ENCODE measurements around the gene DCAF5.
"Not testable (repeated sequence)": the region's sequence is repeated elsewhere in the genome, so short reads cannot be mapped to it uniquely, and the experiment has no call there.

Gene DCAF5, protein sequence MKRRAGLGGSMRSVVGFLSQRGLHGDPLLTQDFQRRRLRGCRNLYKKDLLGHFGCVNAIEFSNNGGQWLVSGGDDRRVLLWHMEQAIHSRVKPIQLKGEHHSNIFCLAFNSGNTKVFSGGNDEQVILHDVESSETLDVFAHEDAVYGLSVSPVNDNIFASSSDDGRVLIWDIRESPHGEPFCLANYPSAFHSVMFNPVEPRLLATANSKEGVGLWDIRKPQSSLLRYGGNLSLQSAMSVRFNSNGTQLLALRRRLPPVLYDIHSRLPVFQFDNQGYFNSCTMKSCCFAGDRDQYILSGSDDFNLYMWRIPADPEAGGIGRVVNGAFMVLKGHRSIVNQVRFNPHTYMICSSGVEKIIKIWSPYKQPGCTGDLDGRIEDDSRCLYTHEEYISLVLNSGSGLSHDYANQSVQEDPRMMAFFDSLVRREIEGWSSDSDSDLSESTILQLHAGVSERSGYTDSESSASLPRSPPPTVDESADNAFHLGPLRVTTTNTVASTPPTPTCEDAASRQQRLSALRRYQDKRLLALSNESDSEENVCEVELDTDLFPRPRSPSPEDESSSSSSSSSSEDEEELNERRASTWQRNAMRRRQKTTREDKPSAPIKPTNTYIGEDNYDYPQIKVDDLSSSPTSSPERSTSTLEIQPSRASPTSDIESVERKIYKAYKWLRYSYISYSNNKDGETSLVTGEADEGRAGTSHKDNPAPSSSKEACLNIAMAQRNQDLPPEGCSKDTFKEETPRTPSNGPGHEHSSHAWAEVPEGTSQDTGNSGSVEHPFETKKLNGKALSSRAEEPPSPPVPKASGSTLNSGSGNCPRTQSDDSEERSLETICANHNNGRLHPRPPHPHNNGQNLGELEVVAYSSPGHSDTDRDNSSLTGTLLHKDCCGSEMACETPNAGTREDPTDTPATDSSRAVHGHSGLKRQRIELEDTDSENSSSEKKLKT

GRCh38 chr14:69152902-69153151 is at the start of gene DCAF5:
TSS of gene DCAF5 (minus strand) at chr14:69153119. CDS start at chr14:69152978, 141 bp downstream.
- DNase-seq (ENCODE audit: low spot score): no peak

DNA sequence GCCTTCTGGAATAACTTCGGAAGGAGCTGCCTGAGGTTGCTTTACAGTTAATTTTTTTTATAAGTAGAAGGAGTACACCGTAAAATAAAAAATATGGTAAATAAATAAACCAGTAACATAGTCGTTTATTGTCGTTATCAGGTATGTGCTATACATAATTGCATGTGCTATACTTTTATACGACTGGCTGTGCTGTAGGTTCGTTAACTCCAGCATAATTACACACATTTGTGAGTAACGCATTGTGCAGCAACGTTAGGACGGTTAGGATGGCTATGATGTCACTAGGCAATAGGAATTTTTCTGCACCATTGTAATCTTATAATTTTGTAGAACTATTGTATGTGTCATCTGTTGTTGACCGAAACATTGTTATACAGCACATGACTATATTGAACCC is 46.9 kb upstream of the DCAF5 start:
- no peak for DNase-seq (ENCODE audit: low spot score)

- no peak for DNase-seq (ENCODE audit: low spot score)
Measured at GRCh38 chr14:69193721-69194120, 40.8 kb upstream of the DCAF5 start.

- peak; percentile 90 for DNase-seq (ENCODE audit: low spot score)
Measured at GRCh38 chr14:69191340-69192111, 38.6 kb upstream of the DCAF5 start, which contains the start of gene EXD2. TSS of gene EXD2 (plus strand) at chr14:69191498. CDS start at chr14:69209471, 17,973 bp downstream.

DNA sequence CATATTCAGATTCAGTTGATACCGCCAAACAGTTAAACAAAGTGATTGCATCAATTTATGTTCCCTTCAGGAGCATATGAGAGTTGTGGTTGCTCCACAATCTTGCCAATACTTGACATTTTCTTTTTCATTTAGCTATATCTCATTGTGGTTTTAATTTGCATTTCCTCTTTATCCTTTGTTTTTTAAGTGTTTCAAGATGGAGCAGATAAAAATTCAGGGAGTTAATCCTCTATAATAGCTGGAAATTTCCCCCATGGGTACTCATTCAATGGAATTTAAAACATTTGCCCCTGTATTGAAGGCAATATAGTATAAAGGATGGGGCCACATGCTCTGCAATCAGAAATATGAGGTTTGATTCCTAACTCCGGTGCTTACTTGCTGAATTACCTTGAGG is 37.3 kb upstream of the DCAF5 start:
- DNase-seq (ENCODE audit: low spot score): no peak

DNA sequence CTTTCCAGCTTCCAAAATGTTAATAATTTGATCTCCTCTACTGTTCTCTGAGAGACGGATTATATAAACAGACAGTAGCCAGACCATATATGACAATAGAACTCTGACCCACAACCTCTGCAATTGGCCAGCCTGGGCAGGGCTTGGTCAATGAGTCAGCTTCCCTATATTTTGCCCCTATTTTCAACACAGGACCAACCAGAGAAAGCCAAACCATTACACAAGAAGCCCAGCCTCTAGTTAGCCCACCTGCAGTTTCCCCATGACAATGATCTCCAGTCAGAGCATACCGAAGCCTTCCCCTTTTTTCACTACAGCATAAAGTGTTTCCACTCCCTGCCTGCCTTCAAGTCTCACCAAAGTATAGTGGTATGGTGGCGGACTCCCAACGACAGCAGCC is 30.8 kb upstream of the DCAF5 start:
- no peak for DNase-seq (ENCODE audit: low spot score)

DNA sequence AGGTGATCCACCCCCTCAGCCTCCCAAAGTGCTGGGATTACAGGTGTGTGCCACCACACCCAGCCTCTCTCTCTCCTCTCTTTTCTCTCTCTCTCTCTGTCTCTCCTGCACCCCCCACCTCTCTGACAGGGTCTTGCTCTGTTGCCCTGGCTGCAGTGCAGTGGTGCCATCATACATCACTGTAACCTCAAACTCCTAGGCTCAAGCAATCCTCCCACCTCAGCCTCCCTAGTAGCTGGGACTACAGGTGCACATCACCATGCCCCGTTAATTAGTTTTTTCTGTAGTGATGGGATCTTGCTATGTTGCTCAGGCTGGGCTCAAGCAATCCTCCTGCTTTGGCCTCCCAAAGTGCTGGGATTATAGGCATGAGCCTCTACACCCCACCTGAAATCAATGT is 29.7 kb upstream of the DCAF5 start:
- not testable (repeated sequence) for DNase-seq (ENCODE audit: low spot score)

DNA sequence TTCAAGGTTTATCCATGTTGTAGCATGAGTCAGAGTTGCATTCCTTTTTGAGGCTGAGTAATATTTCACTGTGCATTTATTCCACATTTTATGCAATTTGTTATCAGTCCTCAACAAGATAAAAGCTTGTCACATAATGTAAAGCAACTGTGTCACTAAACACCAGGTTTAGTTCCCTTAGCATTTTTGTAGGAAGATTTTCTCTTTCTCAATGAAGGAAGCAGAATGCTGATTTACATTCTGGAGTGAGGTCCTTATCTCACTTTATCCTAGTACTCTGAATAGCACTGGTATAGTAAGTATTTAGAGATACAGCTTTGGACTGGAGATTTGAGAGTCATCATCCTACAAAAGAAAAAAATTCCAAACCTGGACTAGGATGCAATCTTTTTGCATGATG is 28.6 kb upstream of the DCAF5 start:
- DNase-seq (ENCODE audit: low spot score): no peak

DNA sequence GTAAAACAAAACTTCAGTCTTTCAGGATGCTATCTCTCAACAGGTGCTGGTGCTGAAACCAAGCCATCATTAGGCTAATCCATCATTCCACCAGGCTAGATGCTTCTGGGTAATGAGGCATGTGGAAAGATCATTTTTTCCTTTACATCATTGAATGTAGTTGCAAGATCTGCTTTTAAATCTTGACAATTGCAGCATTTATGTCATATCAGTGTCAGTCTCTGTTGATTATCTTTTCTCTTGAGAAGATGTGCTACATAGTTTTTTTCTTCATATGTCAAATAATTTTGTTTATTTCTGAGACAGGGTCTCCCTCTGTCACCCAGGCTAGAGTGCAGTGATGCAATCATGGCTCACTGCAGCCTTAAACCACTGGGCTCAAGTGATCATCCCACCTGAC is 22.2 kb upstream of the DCAF5 start:
- no peak for DNase-seq (ENCODE audit: low spot score)

GRCh38 chr14:69171569-69171968 is 18.6 kb upstream of the DCAF5 start:
- DNase-seq (ENCODE audit: low spot score): no peak

GRCh38 chr14:69170839-69171238 is 17.9 kb upstream of the DCAF5 start:
- peak; percentile 32 for DNase-seq (ENCODE audit: low spot score)

GRCh38 chr14:69165787-69166186 is 12.9 kb upstream of the DCAF5 start:
- not testable (repeated sequence) for DNase-seq (ENCODE audit: low spot score)

GRCh38 chr14:69161590-69161989 is 8.7 kb upstream of the DCAF5 start:
- DNase-seq (ENCODE audit: low spot score): no peak

DNA sequence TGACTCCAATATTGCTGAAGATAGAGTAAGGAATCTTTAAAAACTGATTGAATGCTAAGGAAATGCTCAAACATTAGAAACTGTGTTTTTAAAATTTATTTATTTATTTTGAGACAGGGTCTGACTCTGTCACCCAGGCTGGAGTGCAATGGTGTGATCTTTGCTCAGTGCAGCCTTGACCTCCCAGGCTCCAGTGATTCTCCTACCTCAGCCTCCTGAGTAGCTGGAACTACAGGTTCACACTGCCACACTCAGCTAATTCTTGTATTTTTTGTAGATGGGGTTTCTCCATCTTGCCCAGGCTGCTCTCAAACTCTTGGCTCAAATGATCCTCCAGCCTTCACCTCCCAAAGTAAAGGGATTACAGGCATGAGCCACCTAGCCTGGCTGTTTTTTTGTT is 3.3 kb upstream of the DCAF5 start:
- DNase-seq (ENCODE audit: low spot score): no peak

GRCh38 chr14:69154779-69155178 is 1.9 kb upstream of the DCAF5 start:
- DNase-seq (ENCODE audit: low spot score): no peak

DNA sequence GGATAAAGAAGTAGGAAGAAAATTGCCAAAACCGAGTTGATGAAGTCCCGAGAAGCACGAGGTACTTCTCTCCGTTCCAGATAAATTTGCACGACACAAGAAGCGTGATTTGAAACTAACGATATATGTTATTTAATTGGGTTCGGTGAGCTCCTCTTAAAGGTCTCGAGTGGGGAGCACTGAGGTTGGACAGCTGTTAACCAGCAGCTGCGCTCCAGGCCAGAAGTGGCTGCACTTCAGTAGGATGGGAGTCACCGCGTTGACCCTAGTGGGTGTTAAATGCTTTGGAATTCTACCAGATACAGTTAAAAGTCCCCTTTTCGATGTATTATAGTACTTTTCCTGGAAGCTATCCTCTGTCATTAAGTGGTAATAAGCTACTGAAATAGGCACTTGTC is 953 bp upstream of the DCAF5 start:
- peak; percentile 26 for DNase-seq (ENCODE audit: low spot score)

DNA sequence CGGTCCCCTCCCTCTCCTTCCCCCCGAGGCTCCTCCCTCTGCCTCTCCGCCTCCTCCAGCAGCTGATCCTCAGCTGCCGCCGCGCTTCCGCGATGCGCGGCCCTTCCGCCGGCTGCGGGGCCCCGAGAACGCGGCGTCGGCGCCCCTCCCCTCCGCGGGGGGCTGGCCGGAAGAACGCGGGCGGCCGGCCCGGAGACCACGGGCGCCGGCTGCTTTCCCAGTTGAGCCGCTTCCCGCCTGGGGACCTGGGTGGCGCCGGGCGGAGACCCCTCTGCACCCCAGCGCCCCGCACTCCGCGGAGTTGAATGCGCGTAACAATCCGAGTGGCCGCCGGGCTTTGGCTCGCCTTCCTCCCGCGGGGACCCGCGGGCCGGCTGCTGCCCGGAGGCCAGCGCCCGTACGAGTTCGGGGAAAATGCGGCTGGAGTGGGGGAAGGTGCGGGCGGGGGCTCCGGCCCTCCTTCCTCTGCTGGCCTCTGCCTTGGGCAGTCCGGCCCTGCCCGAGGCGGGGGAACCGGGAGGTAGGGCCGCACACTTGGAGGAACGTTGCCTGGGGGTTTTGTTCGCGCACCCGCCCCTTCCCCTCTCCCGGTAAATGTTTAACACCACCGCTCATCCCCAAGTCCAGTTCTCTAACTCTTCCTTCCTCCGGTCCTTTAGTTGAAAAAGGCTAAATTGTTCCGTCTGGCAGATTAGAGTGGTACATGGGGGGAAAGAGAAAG is 393 bp upstream of the DCAF5 start:
- peak; percentile 96 for DNase-seq (ENCODE audit: low spot score)

GRCh38 chr14:69152181-69152901 is 578 bp downstream of the DCAF5 start:
- DNase-seq (ENCODE audit: low spot score): peak; percentile 16

- peak; percentile 76 for DNase-seq (ENCODE audit: low spot score)
Measured at GRCh38 chr14:69151458-69152180, 1.3 kb downstream of the DCAF5 start.

Measured in AG08395 (cell line).